ENCODE data around the gene DDRGK1. TPM values are rescaled to one million over a fixed set of nuclear protein-coding genes. Genes with fewer than 3 reads are reported as not detected.

The DDRGK1 gene
- total and polyA plus RNA-seq, 2 of the 4 experiments (the other 2 are of a cell fraction), result 12.2 to 29.6 TPM

GRCh38 chr20:3247638-3248037, 43.2 kb upstream of the DDRGK1 start:
- Histone ChIP-seq H2AFZ (replicated peaks; ENCODE audit: low read length, poor library complexity) (no peak overlapping the region), H4K91ac (ENCODE audit: insufficient read depth, low read depth, low read length) (no peak overlapping the region), H4K5ac (ENCODE audit: low read depth, low read length) (no peak overlapping the region), H3K9me3 (ENCODE audit: control insufficient read depth, insufficient read depth, low read length) (no peaks in the 10 kb centered on the region), H3K14ac (replicated peaks; ENCODE audit: low read depth, low read length) (no peak overlapping the region), H3K56ac (ENCODE audit: extremely low read depth, insufficient read depth, low read length) (no peak overlapping the region), H4K8ac (ENCODE audit: low read depth in 2 of 2, low read length in 2 of 2) (no peak overlapping the region), H2BK20ac (ENCODE audit: low read depth, low read length) (no peak overlapping the region), H3K79me1 (ENCODE audit: low read depth in 1 of 2, low read length in 2 of 2) (no peaks in the 10 kb centered on the region), H3K23ac (ENCODE audit: low read depth, low read length) (no peak overlapping the region), H2BK15ac (ENCODE audit: low read depth, low read length) (no peak overlapping the region), H3K36me3 (ENCODE audit: control insufficient read depth, insufficient read depth, low read length) (peaks cover 9% of the 10 kb centered on the region), H3K27me3 (ENCODE audit: control insufficient read depth, insufficient read depth, low read length) (peaks cover 6% of the 10 kb centered on the region; the same call in 1 of the 2 replicates), H3K4me3 (ENCODE audit: insufficient read depth, low read depth, low read length) (no peak overlapping the region), H3K4ac (ENCODE audit: low read depth, low read length) (no peak overlapping the region), H4K20me1 (ENCODE audit: insufficient read depth, low read length) (no peaks in the 10 kb centered on the region), H3K4me1 (ENCODE audit: control insufficient read depth, insufficient read depth, low read length) (no peaks in the 10 kb centered on the region), H2BK120ac (ENCODE audit: low read depth, low read length) (no peak overlapping the region), H3K9me1 (ENCODE audit: insufficient read depth, low read length) (no peaks in the 10 kb centered on the region), H2AK9ac (replicated peaks; ENCODE audit: low read depth, low read length, poor library complexity) (no peak overlapping the region), H3K9ac (ENCODE audit: low read depth, low read length) (no peak overlapping the region), H3K27ac (ENCODE audit: insufficient read depth, low read length) (no peak overlapping the region), H2AK5ac (ENCODE audit: low read depth, low read length) (no peak overlapping the region), H3K18ac (ENCODE audit: low read depth, low read length) (no peak overlapping the region), H3K4me2 (ENCODE audit: low read depth, low read length) (no peak overlapping the region), H2BK5ac (ENCODE audit: low read depth, low read length, poor library complexity, severe bottlenecking) (no peak overlapping the region)
- DNase-seq, result no peak
- intact Hi-C loops (cut with micrococcal nuclease), result no loop called here
- ChIA-PET CTCF (interaction anchor here (0.6 kb wide), 2 partner anchors 17 to 70 kb away, joined by 3 read pairs; no protein-coding TSS in a partner anchor), POLR2A (ENCODE audit: unreplicated experiment) (no interaction called here)
- WGBS, 2 experiments (ENCODE audit: extremely low coverage in 2 of 2, insufficient read length in 1 of 2), result no CpG with 5 or more reads among the region's 4 CpGs
- no TSS peak for BruUV-seq (replicated peaks)
- dilution Hi-C loops (cut with HindIII; ENCODE audit: low sequenced_read_pairs, unreplicated experiment), result no loop called here
- TF ChIP-seq CEBPB (IDR thresholded peaks at IDR 0.05; ENCODE audit: low read depth, low read length) (no peak), CHD1 (IDR thresholded peaks at IDR 0.05; ENCODE audit: low read depth, low read length) (no peak)
- in situ Hi-C loops (cut with MboI; ENCODE audit: low sequenced_read_pairs), result no loop called here
- ATAC-seq (ENCODE audit: low read depth), result no peak

Measured in IMR-90 (cell line).